CD4-positive, alpha-beta T cell treated with Interleukin-21 for 1 hour (primary cell): ENCODE results near the gene APOBEC3C.
"Not testable (repeated sequence)": the region's sequence is repeated elsewhere in the genome, so short reads cannot be mapped to it uniquely, and the experiment has no call there.

Source experiments
- DNase-seq: peaks from one replicate; pipeline ENCODE4 v3.0.0-alpha.2; 2020

Gene APOBEC3C

DNA sequence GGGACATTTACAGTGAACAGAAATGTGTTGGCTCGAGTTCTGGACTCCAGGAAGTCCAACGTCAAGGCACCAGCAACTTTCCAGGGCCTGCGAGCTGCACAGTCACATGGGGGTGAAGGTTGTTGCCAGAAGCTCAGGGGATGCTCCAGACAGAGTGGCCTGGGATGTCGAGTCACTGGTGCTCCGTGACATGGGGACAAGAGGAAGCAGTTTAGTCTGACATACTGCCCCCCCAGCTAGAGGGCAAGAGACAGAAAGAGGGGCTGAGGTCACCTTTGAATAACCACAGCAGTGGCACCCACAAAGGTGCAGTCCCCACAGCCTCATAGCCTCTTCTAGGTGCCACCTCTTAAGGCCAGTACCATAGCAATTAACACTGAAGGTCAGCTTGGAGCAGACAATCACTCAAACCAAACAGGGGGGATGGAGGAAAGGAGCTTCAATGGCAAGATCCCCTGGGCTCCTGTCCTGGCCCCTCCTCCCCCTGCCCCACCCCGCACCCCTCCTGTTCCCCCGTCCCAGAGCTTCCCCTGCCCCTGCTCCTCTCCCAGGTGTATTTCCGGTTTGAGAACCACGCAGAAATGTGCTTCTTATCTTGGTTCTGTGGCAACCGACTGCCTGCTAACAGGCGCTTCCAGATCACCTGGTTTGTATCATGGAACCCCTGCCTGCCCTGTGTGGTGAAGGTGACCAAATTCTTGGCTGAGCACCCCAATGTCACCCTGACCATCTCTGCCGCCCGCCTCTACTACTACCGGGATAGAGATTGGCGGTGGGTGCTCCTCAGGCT is 10.7 kb downstream of the APOBEC3C start:
- DNase-seq, result peak; percentile 56

DNA sequence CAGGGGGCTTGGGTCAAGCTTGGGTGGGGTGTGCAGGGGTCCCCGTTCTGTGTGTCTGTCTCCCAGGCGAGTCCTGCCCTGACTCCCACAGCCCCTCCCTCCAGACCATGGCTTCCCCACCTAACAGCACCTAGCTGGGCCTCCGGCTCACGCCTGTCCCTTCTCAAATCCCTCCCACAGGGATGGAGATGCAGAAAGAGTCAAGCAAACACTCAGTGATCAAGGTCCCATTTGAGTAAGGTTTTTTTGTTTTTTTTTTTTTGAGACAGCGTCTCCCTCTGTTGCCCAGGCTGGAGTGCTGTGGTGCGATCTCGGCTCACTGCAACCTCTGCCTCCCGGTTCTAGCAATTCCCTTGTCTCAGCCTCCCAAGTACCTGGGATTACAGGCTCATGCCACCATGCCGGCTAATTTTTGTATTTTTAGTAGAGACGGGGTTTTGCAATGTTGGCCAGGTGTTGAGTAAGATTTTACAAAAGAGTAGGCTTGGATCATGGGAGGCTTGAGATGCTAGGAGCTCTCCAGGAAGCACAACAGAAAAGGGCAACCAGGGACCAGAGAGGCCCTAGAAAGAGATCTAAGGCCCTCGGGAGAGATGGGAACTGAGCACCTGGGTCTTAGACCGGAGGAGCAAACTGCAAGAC is 12.6 kb downstream of the APOBEC3C start:
- no peak for DNase-seq

DNA sequence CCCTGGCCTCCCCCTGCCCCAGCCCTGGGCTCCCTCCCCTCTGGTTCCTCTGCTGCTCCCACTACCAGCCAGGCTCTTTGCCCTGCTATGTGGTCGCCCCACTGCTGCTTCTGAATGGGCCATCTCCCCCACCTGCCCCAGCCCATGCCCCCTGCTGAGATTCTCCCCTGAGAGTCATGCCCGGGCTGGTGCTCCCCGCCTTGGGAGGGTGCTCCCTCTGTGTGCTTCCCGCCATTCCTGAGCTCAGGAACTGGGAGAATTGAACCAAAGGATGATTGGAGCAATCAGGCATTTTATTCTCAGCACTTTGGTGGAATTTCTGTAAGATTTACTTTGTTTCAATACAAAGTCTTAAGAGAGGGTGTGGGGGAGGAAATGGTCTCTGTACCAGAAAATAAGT is 13.7 kb downstream of the APOBEC3C start:
- no peak for DNase-seq

DNA sequence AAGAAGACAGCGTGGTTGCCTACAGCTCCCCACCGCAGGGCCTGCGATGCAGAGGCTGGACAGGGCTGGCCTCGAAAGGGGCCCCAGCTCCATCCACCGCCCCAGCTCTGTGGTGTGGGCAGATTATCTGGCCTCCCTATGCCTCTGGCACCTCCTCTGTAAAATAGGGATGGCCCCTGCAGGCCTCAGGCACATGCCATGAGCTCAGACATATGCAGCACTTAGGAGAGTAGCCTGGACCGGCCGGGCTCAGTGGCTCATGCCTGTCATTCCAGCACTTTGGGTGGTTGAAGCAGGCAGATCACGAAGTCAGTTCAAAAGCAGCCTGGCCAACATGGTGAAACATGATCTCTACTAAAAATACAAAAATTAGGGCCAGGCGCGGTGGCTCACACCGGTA is 14.2 kb downstream of the APOBEC3C start:
- no peak for DNase-seq

GRCh38 chr22:39029227-39029626 is 15.2 kb downstream of the APOBEC3C start:
- no peak for DNase-seq

DNA sequence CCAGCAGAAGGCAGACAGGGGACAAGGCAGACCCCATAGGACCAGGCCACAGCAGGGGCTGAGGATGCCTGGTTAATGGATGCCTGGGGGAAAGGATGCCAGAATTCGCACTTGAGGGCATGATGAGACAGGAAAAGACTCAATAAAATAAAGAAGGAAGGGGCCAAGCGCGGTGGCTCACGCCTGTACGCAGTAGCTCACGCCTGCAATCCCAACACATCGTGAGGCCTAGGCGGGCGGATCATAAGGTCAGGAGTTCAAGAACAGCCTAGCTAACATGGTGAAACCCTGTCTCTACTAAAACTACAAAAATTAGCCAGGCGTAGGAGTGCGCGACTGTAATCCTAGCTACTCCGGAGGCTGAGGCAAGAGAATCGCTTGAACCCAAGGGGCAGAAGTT is 16.6 kb downstream of the APOBEC3C start:
- DNase-seq, result no peak

DNA sequence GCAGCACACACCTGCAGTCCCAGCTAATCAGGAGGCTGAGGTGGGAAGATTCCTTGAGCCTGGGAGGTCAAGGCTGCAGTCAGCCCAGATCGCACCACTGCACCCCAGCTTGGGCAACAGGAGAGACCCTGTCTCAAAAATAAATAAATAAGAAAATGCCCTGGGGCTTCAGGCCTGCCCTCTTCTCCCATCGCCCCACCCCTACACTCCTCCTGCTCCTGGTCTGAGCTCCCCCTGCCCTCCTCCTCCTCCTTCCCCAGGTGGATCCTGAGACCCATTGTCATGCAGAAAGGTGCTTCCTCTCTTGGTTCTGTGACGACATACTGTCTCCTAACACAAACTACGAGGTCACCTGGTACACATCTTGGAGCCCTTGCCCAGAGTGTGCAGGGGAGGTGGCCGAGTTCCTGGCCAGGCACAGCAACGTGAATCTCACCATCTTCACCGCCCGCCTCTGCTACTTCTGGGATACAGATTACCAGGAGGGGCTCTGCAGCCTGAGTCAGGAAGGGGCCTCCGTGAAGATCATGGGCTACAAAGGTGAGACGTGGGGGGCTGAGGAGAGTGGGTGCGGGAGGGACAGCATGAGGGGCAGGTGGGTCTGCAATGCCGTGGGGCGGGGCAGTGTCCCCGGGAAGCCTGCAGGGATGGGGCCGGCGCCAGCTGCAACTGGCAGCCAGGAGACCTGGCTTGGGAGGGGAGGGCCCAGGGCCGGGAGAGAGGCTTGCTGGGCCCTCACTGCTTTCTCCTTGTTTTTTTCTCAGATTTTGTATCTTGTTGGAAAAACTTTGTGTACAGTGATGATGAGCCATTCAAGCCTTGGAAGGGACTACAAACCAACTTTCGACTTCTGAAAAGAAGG is 17.6 kb downstream of the APOBEC3C start:
- not testable (repeated sequence) for DNase-seq

- DNase-seq, result peak; percentile 9
Observed at GRCh38 chr22:39037071-39037470, 23.0 kb downstream of the APOBEC3C start.

DNA sequence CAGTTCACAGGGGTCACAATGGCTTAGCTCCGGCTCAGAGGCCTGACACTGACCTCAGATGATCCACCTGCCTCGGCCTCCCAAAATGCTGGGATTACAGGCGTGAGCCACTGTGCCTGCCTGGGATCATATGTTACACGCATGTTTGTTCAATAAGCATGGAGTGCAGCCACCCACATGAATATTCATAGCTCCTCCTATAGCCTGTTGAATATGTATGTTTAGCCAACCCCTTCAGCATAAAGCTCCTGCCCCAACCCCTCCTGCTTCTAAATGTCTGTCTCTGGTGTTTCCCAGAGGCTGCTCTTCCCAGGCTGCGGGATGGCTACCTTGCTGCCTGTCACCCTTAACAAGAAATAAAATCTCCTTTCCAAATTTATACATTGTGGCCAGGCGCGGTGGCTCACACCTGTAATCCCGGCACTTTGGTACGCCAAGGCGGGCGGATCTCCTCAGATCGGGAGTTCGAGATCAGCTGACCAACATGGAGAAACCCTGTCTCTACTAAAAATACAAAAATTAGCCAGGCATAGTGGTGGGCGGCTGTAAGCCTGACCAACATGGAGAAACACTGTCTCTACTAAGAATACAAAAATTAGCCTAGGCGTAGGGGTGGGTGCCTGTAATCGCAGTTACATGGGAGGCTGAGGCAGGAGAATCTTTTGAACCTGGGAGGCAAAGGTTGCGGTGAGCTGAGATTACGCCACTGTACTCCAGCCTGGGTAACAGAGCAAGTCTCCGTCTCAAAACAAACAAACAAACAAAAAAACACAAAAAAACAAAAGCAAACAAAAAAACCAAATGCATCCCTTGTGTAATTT is 25.5 kb downstream of the APOBEC3C start:
- no peak for DNase-seq

- not testable (repeated sequence) for DNase-seq
Observed at GRCh38 chr22:39040155-39040537, 26.1 kb downstream of the APOBEC3C start.

DNA sequence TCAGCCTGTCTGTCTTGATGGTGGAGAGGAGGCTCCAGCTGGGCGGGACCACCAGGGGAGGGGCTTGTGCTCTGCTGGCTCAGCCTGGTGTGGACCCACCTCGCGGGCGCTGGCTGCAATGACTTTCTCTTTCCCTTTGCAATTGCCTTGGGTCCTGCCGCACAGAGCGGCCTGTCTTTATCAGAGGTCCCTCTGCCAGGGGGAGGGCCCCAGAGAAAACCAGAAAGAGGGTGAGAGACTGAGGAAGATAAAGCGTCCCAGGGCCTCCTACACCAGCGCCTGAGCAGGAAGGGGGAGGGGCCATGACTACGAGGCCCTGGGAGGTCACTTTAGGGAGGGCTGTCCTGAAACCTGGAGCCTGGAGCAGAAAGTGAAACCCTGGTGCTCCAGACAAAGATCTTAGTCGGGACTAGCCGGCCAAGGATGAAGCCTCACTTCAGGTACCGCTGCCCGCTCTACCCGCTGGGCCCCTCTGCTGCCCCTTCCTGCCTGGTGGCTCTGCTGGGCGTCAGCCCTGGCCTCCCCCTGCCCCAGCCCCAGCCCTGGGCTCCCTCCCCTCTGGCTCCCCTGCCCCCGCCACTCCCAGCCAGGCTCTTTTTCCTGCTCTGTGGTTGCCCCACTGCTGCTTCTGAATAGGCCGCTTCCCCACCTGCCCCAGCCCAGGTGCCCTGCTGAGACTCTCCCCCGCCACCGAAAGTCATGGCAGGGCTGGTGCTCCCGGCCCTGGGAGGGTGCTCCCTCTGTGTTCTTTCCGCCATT is 26.7 kb downstream of the APOBEC3C start, which contains the start of gene APOBEC3F:
Gene APOBEC3F (plus strand): TSS at position 327 of the 759 bp plus-strand sequence. CDS start 97 bp downstream, at position 424.
- peak; percentile 87 for DNase-seq

DNA sequence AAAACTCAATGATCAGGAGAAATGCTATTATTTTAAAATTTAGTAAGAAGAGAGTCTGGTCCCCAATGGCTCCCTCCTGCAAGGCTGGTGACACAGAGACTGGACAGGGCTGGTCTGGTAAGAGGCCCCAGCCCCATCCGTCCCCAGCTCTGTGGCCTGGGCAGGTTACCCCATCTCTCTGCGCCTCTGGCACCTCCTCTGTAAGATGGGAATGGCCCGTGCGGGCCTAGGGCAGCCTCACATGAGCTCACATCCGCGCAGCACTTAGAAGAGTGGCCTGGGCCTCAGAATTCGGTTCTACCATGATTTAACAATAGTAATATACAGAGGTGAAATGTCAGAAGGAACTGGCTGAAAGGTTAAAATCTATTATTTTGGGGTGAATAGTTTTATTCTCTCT is 27.9 kb downstream of the APOBEC3C start:
- no peak for DNase-seq

- not testable (repeated sequence) for DNase-seq
Observed at GRCh38 chr22:39043063-39043462, 29.0 kb downstream of the APOBEC3C start.

- DNase-seq, result not testable (repeated sequence)
Observed at GRCh38 chr22:39045136-39045535, 31.1 kb downstream of the APOBEC3C start.

DNA sequence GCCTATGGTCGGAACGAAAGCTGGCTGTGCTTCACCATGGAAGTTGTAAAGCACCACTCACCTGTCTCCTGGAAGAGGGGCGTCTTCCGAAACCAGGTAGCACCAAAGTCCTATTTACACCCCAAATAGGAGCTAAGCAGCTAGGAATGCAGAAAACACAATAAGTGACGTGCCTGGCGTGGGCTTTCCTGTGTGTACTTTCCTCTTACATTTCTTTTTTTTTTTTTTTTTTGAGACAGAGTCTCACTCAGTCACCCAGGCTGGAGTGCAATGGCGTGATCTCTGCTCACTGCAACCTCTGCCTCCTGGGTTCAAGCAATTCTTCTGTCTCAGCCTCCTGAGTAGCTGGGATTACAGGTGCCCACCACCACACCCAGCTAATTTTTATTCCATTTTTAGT is 35.4 kb downstream of the APOBEC3C start:
- DNase-seq, result not testable (repeated sequence)

GRCh38 chr22:39051844-39052495 is 37.9 kb downstream of the APOBEC3C start:
- not testable (repeated sequence) for DNase-seq

DNA sequence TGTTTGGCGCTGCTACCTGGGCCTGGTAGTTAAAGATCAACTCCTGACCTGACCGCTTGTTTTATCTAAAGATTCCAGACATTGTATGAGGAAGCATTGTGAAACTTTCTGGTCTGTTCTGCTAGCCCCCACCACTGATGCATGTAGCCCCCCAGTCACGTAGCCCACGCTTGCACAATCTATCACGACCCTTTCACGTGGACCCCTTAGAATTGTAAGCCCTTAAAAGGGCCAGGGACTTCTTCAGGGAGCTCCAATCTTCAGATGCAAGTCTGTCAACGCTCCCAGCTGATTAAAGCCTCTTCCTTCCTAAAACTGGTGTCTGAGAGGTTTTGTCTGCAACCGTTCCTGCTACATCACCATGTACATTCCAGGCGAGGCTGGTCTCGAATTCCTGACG is 41.6 kb downstream of the APOBEC3C start:
- no peak for DNase-seq

GRCh38 chr22:39061290-39061689 is 47.2 kb downstream of the APOBEC3C start:
- not testable (repeated sequence) for DNase-seq

GRCh38 chr22:39061951-39062350 is 47.9 kb downstream of the APOBEC3C start:
- not testable (repeated sequence) for DNase-seq

- not testable (repeated sequence) for DNase-seq
Observed at GRCh38 chr22:39063904-39064303, 49.8 kb downstream of the APOBEC3C start.
